ENCODE results near the gene ELFN2. TPM values are rescaled to one million over a fixed set of nuclear protein-coding genes. Genes with fewer than 3 reads are reported as not detected.

Gene ELFN2
- total RNA-seq, 2 experiments from 2014 or later: 0.26 to 0.47 TPM

- H3K4me1 Mint-ChIP-seq: peaks cover 4% of the 10 kb centered on the region
- ATAC-seq (ENCODE audit: low read depth): no peak
- DNase-seq: no peak
- no peak overlapping the region for H3K4me3 Mint-ChIP-seq
- H3K27me3 Mint-ChIP-seq: peaks cover 2% of the 10 kb centered on the region
- H3K9me3 Mint-ChIP-seq: no peaks in the 10 kb centered on the region
- no peak overlapping the region for H3K27ac Mint-ChIP-seq
- H3K36me3 Mint-ChIP-seq: no peaks in the 10 kb centered on the region
- POLR2A ChIA-PET: no interaction called here
These were observed 68.9 kb downstream of the ELFN2 start for GRCh38 chr22:37358386-37358785.

- POLR2A ChIA-PET: no interaction called here
- H3K4me3 Mint-ChIP-seq: no peak overlapping the region
- DNase-seq (no peak), ATAC-seq (ENCODE audit: low read depth) (no peak)
- H3K27ac Mint-ChIP-seq: no peak overlapping the region
- peaks cover 4% of the 10 kb centered on the region for H3K4me1 Mint-ChIP-seq
- H3K36me3 Mint-ChIP-seq: no peaks in the 10 kb centered on the region
- no peaks in the 10 kb centered on the region for H3K9me3 Mint-ChIP-seq
- H3K27me3 Mint-ChIP-seq: no peaks in the 10 kb centered on the region
These were observed 69.7 kb downstream of the ELFN2 start for GRCh38 chr22:37357446-37358075.

- peaks cover 4% of the 10 kb centered on the region for H3K4me1 Mint-ChIP-seq
- no peak for DNase-seq
These were observed 70.4 kb downstream of the ELFN2 start for GRCh38 chr22:37356922-37357321.

GRCh38 chr22:37355174-37355573, 72.1 kb downstream of the ELFN2 start:
- DNase-seq: no peak
- Mint-ChIP-seq H3K27ac (no peak overlapping the region), H3K27me3 (no peaks in the 10 kb centered on the region), H3K9me3 (no peaks in the 10 kb centered on the region), H3K4me1 (no peaks in the 10 kb centered on the region), H3K4me3 (no peak overlapping the region), H3K36me3 (no peaks in the 10 kb centered on the region)
- ATAC-seq (ENCODE audit: low read depth): no peak
- POLR2A ChIA-PET: no interaction called here

More at GRCh38 chr22:37356922-37357321, 70.4 kb downstream of the ELFN2 start:
- no peak for ATAC-seq (ENCODE audit: low read depth)
- H3K9me3 Mint-ChIP-seq: no peaks in the 10 kb centered on the region
- POLR2A ChIA-PET: no interaction called here
- no peak overlapping the region for H3K27ac Mint-ChIP-seq
- no peak overlapping the region for H3K4me3 Mint-ChIP-seq
- H3K36me3 Mint-ChIP-seq: no peaks in the 10 kb centered on the region
- H3K27me3 Mint-ChIP-seq: no peaks in the 10 kb centered on the region

GRCh38 chr22:37354670-37355069, 72.6 kb downstream of the ELFN2 start:
- Mint-ChIP-seq H3K4me1 (no peaks in the 10 kb centered on the region), H3K4me3 (no peak overlapping the region), H3K27ac (no peak overlapping the region), H3K27me3 (no peaks in the 10 kb centered on the region), H3K36me3 (no peaks in the 10 kb centered on the region), H3K9me3 (no peaks in the 10 kb centered on the region)
- no peak for ATAC-seq (ENCODE audit: low read depth)
- DNase-seq: no peak
- POLR2A ChIA-PET: no interaction called here

- Mint-ChIP-seq H3K36me3 (no peaks in the 10 kb centered on the region), H3K9me3 (no peaks in the 10 kb centered on the region), H3K4me1 (no peaks in the 10 kb centered on the region), H3K4me3 (no peak overlapping the region), H3K27me3 (no peaks in the 10 kb centered on the region), H3K27ac (no peak overlapping the region)
- no peak for ATAC-seq (ENCODE audit: low read depth)
- POLR2A ChIA-PET: no interaction called here
- no peak for DNase-seq
These were observed 73.0 kb downstream of the ELFN2 start for GRCh38 chr22:37354261-37354660.

GRCh38 chr22:37353839-37354238, 73.4 kb downstream of the ELFN2 start:
- Mint-ChIP-seq H3K4me1 (no peaks in the 10 kb centered on the region), H3K4me3 (no peak overlapping the region), H3K27ac (no peak overlapping the region), H3K36me3 (no peaks in the 10 kb centered on the region), H3K27me3 (no peaks in the 10 kb centered on the region), H3K9me3 (no peaks in the 10 kb centered on the region)
- no peak for DNase-seq
- ATAC-seq (ENCODE audit: low read depth): no peak
- POLR2A ChIA-PET: no interaction called here

- ATAC-seq (ENCODE audit: low read depth) (no peak), DNase-seq (no peak)
- Mint-ChIP-seq H3K36me3 (no peaks in the 10 kb centered on the region), H3K27ac (no peak overlapping the region), H3K27me3 (no peaks in the 10 kb centered on the region), H3K4me3 (no peak overlapping the region), H3K4me1 (no peaks in the 10 kb centered on the region), H3K9me3 (no peaks in the 10 kb centered on the region)
- POLR2A ChIA-PET: no interaction called here
These were observed 74.8 kb downstream of the ELFN2 start for GRCh38 chr22:37352481-37352880.

GRCh38 chr22:37351232-37351631, 76.0 kb downstream of the ELFN2 start:
- Mint-ChIP-seq H3K27ac (no peak overlapping the region), H3K9me3 (no peaks in the 10 kb centered on the region), H3K27me3 (no peaks in the 10 kb centered on the region), H3K4me1 (no peaks in the 10 kb centered on the region), H3K4me3 (no peak overlapping the region), H3K36me3 (no peaks in the 10 kb centered on the region)
- POLR2A ChIA-PET: no interaction called here
- DNase-seq: no peak
- no peak for ATAC-seq (ENCODE audit: low read depth)

GRCh38 chr22:37349043-37349814, 78.0 kb downstream of the ELFN2 start:
- ATAC-seq (ENCODE audit: low read depth) (no peak), DNase-seq (no peak)
- no peak overlapping the region for H3K4me3 Mint-ChIP-seq
- no peaks in the 10 kb centered on the region for H3K4me1 Mint-ChIP-seq
- POLR2A ChIA-PET: no interaction called here
- no peaks in the 10 kb centered on the region for H3K27me3 Mint-ChIP-seq
- H3K36me3 Mint-ChIP-seq: no peaks in the 10 kb centered on the region
- no peak overlapping the region for H3K27ac Mint-ChIP-seq
- H3K9me3 Mint-ChIP-seq: no peaks in the 10 kb centered on the region

- Mint-ChIP-seq H3K9me3 (no peaks in the 10 kb centered on the region), H3K4me3 (no peak overlapping the region), H3K4me1 (no peaks in the 10 kb centered on the region), H3K27me3 (no peaks in the 10 kb centered on the region), H3K27ac (no peak overlapping the region), H3K36me3 (no peaks in the 10 kb centered on the region)
- no peak for ATAC-seq (ENCODE audit: low read depth)
- POLR2A ChIA-PET: no interaction called here
- DNase-seq: no peak
These were observed 80.8 kb downstream of the ELFN2 start for GRCh38 chr22:37346505-37346895.

- no peaks in the 10 kb centered on the region for H3K9me3 Mint-ChIP-seq
- no peaks in the 10 kb centered on the region for H3K36me3 Mint-ChIP-seq
- no peaks in the 10 kb centered on the region for H3K4me1 Mint-ChIP-seq
- no peaks in the 10 kb centered on the region for H3K27me3 Mint-ChIP-seq
- DNase-seq: no peak
- POLR2A ChIA-PET: no interaction called here
- H3K27ac Mint-ChIP-seq: no peak overlapping the region
- no peak for ATAC-seq (ENCODE audit: low read depth)
- H3K4me3 Mint-ChIP-seq: no peak overlapping the region
These were observed 81.3 kb downstream of the ELFN2 start for GRCh38 chr22:37345863-37346504.

- Mint-ChIP-seq H3K27me3 (no peaks in the 10 kb centered on the region), H3K4me3 (no peak overlapping the region), H3K9me3 (no peaks in the 10 kb centered on the region), H3K4me1 (no peaks in the 10 kb centered on the region), H3K36me3 (no peaks in the 10 kb centered on the region), H3K27ac (no peak overlapping the region)
- ATAC-seq (ENCODE audit: low read depth) (no peak), DNase-seq (no peak)
- POLR2A ChIA-PET: no interaction called here
These were observed 82.4 kb downstream of the ELFN2 start for GRCh38 chr22:37344735-37345449.

Measured in activated naive CD8-positive, alpha-beta T cell treated with anti-CD3 and anti-CD28 coated beads, Interleukin-2, amount 10 ng/mL, durations not matched to agents 7 days and 5 days (primary cell).